Measurements from ENCODE around the gene ATXN1. TPM values are rescaled to one million over a fixed set of nuclear protein-coding genes. Genes with fewer than 3 reads are reported as not detected.
A peak's percentile ranks its signal among the peaks of the same experiment; 100 is the strongest.

The ATXN1 gene
- total RNA-seq, 4 donors from 2014 or later, result 16.3 to 52.2 (median 25.7) TPM

DNA sequence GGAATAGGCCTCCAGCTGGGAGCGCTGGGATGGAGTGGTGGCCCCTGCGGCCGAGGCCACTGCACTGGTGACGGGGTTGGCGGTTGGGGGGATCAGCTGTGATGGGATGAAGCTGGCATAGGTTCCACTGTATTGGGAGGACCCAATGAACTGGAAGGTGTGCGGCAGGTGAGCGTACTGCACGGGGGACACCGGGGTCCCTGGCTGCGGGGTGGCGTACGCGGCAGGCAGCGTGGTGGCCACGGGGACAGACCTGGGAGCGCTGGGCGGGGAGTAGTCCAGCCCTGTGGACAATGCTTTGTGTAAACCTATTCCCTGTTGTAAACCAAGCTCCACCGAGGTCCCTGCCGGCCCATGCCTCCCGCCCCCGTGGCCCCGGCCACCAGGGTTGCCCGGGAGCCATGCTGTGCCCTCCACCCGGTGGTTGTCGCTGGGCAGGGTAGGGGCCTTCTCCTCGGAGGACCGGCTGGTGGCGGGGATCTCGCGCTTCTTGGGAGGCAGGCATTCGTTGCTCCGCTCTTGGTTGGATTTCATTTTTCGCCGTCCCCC lies 433.4 kb downstream of the ATXN1 start:
- no peak for DNase-seq (ENCODE audit: low spot score in 2 of 2)
- TF ChIP-seq, protein P1, sequence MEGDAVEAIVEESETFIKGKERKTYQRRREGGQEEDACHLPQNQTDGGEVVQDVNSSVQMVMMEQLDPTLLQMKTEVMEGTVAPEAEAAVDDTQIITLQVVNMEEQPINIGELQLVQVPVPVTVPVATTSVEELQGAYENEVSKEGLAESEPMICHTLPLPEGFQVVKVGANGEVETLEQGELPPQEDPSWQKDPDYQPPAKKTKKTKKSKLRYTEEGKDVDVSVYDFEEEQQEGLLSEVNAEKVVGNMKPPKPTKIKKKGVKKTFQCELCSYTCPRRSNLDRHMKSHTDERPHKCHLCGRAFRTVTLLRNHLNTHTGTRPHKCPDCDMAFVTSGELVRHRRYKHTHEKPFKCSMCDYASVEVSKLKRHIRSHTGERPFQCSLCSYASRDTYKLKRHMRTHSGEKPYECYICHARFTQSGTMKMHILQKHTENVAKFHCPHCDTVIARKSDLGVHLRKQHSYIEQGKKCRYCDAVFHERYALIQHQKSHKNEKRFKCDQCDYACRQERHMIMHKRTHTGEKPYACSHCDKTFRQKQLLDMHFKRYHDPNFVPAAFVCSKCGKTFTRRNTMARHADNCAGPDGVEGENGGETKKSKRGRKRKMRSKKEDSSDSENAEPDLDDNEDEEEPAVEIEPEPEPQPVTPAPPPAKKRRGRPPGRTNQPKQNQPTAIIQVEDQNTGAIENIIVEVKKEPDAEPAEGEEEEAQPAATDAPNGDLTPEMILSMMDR (IDR thresholded peaks at IDR 0.05), result no peak
- TF ChIP-seq POLR2A (IDR thresholded peaks at IDR 0.05), result no peak
- intact Hi-C loops (cut with DNase I; ENCODE audit: low total_unique reads), result no loop called here
- 95 to 98% methylated on average over 34 of the region's 34 CpGs for WGBS, 2 donors
- H3K4me3 ChIP-seq (ENCODE audit: low read depth, poor library complexity, severe bottlenecking), result no peak overlapping the region

DNA sequence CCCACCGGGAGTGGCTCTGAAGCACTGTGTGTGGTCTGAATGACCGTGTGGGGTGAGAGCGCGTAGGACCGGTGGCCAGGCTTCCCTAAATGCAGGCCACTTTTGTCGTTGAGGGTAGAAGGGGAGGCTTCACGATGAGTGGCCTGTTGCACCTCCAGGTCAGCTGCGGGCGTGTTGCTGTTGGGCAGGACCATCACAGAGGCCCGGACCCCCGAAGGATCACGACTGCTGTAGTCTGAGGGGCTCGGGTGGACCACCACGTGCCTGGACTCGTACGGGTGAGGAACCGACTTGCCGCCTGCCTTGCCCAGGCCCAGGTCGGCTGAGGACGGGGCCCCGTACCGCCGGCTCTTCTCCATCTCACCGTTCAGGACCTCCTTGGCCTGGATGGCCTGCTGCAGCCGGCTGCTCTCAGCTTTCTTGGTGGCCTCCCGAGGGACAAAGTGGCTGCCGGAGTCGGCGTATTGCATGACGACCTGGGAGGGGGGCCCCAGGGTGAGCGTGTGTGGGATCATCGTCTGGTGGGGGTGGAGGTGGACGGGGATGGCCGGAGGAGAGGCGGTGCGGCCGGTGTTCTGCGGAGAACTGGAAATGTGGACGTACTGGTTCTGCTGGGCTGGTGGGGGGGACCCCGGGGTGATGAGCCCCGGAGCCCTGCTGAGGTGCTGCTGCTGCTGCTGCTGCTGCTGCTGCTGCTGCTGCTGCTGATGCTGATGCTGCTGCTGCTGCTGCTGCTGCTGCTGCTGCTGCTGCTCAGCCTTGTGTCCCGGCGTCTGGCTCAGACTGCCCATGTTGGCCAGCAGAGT lies 434.1 kb downstream of the ATXN1 start:
- DNase-seq (ENCODE audit: low spot score in 2 of 2), result no peak
- TF ChIP-seq, protein P1 (IDR thresholded peaks at IDR 0.05), result no peak
- TF ChIP-seq POLR2A (IDR thresholded peaks at IDR 0.05), result no peak
- 93 to 94% methylated on average over 41 to 43 of the region's 43 CpGs for WGBS, 2 donors
- H3K4me3 ChIP-seq (ENCODE audit: low read depth, poor library complexity, severe bottlenecking), result no peak overlapping the region
- intact Hi-C loops (cut with DNase I; ENCODE audit: low total_unique reads), result no loop called here

DNA sequence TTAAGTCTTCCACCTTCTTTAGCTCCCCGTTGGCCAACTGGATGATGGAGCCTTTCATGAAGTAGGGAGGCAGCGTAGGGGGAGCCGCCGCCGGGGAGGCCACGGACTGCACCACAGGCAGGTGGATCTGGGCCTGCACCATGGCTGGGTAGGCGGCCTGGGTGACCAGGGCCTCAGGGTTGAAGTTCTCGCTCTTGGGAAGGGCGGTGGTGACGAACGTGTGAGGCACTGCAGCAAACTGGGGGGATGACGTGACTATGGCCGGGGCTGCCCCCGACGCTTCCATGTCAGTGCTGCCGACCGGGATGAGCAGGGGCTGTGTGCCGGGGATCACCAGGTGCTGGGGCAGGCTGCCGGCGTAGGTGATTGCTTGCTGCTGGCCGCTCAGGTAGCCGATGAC lies 434.7 kb downstream of the ATXN1 start:
- no peak for DNase-seq (ENCODE audit: low spot score in 2 of 2)
- TF ChIP-seq, protein P1 (IDR thresholded peaks at IDR 0.05), result no peak
- no peak for TF ChIP-seq POLR2A (IDR thresholded peaks at IDR 0.05)
- no peak overlapping the region for H3K4me3 ChIP-seq (ENCODE audit: low read depth, poor library complexity, severe bottlenecking)
- 96 to 97% methylated on average over 22 of the region's 22 CpGs for WGBS, 2 donors
- intact Hi-C loops (cut with DNase I; ENCODE audit: low total_unique reads), result no loop called here

DNA sequence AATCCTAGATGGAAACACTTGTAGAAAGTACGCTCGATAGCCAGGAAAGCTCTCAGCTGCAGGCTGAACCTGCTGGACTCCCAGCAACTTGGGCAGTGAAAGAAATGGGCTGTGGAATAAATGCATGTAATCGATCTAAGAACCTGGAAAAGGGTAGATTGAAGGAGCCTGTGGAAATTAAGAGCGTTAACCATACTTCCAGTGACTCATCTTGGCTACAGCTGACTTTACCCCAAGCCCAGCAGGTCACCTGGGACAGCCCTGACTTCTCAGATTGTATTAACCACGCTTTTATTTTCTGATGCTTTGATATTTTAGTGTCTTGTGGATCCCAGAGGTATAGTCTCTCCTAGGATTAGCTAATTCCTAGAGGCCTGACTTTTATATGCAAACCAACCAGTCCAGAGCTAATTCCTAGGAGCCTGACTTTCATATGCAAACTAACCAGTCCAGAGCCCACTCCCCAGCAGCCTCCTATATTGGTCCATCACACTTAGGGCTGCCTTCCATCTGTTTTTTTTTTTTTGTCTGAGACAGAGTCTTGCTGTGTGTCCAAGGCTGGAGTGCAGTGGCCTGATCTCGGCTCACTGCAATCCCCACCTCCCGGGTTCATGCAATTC lies 436.5 kb downstream of the ATXN1 start:
- 85 to 87% methylated on average over 7 of the region's 7 CpGs for WGBS, 2 donors
- TF ChIP-seq, protein P1 (IDR thresholded peaks at IDR 0.05), result no peak
- no peak for TF ChIP-seq POLR2A (IDR thresholded peaks at IDR 0.05)
- intact Hi-C loops (cut with DNase I; ENCODE audit: low total_unique reads), result no loop called here
- H3K4me3 ChIP-seq (ENCODE audit: low read depth, poor library complexity, severe bottlenecking), result no peak overlapping the region
- DNase-seq (ENCODE audit: low spot score in 2 of 2), result peak in 1 of 2 donors; percentile 17

DNA sequence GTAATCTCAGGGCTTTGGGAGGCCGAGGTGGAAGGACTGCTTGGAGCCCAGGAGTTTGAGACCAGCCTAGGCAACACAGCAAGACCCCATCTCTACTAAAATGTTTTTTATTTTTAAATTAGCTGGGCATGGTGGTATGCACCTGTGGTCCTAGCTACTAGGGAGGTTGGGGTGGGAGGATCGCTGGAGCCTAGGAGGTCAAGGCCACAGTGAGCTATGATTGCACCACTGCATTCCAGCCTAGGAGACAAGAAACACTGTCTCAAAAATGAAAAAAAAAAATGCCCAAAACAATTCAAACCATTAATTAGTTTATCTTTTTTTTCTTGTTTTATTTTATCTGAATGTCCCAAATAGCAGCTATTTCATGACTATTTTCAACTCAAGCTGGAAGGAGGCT lies 437.1 kb downstream of the ATXN1 start:
- intact Hi-C loops (cut with DNase I; ENCODE audit: low total_unique reads), result no loop called here
- TF ChIP-seq, protein P1 (IDR thresholded peaks at IDR 0.05), result no peak
- no peak for TF ChIP-seq POLR2A (IDR thresholded peaks at IDR 0.05)
- no peak overlapping the region for H3K4me3 ChIP-seq (ENCODE audit: low read depth, poor library complexity, severe bottlenecking)
- DNase-seq (ENCODE audit: low spot score in 2 of 2), result peak in 1 of 2 donors; percentile 36
- WGBS, 2 donors, result 95% methylated on average over 2 of the region's 2 CpGs

Data from lower leg skin (tissue), 4 donors.